ENCODE measurements around the gene FRMD4A.

Gene FRMD4A

GRCh38 chr10:13627459-13628310 lies 703.0 kb downstream of the FRMD4A start:
- no peak for DNase-seq

GRCh38 chr10:13624630-13625029 lies 706.1 kb downstream of the FRMD4A start:
- DNase-seq, result no peak

GRCh38 chr10:13621931-13622330 lies 708.8 kb downstream of the FRMD4A start:
- DNase-seq, result no peak

- DNase-seq, result no peak
Observed at GRCh38 chr10:13617116-13617515, 713.6 kb downstream of the FRMD4A start.

GRCh38 chr10:13615650-13616300 lies 714.9 kb downstream of the FRMD4A start:
- DNase-seq, result no peak

GRCh38 chr10:13614530-13615332 lies 716.0 kb downstream of the FRMD4A start:
- DNase-seq, result no peak

GRCh38 chr10:13613519-13613918 lies 717.2 kb downstream of the FRMD4A start:
- peak; percentile 2 for DNase-seq

DNA sequence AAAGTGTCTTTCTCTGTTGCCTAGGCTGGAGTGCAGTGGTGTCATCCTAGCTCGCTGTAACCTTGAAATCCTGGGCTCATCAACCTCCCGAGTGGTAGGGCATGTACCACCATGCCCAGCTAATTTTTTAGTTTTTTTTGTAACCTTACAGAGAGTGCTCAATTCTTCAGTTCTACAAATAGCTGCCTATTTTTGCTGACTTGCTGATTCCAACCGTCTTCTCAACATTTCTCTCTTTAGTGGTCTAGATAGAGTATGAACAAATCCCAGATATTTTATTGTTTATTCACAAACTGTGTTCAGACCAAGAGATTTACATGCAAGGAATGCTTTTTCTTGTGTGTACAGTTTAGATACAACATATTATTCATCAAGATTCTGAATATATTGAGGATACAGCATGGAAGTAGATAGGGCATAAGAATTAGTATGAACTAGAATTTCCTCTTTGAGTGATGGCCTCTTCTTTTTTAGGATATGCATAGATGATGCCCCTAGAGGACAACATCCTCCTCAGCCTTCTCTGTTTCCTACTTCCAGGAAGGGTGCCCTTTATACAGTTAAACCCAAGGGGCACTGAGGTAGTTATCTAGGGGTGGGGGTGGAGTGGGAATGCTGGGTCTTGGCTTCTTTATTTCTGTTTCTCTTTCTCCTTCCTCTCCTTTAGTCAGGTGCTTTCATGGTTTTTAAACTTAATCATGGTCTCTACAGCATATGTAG lies 717.9 kb downstream of the FRMD4A start:
- DNase-seq, result no peak

DNA sequence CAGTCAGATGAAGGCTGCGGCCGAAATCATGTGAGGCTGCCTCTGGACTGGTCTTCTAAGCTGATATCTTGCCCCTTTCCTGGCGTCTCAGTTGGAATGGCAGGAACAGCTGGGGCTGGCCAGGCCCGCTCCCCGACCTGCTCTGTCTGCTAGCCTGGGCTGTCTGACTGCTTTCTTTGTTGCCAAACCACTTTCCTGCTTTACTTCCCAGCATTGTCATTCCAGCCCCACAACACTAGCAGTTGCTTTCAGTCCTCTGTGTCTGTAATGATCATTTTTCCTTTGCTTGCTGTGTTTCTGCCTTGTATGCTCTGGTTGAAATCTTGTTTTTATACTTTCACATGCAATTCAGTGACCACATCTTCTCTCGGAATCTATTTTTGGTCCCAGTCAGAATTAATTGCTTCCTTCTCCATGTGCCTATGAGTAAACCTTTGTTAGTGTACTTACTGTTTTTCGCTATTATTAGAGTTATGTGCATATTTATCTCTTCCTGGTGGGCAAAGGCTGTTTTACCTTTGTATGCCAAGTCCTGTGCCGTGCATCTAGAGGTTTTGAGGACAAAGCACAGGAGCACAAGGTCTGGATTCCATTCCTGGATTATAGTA lies 722.4 kb downstream of the FRMD4A start:
- no peak for DNase-seq

GRCh38 chr10:13604357-13605040 lies 726.2 kb downstream of the FRMD4A start:
- DNase-seq, result no peak

- no peak for DNase-seq
Observed at GRCh38 chr10:13597909-13598308, 732.8 kb downstream of the FRMD4A start.

DNA sequence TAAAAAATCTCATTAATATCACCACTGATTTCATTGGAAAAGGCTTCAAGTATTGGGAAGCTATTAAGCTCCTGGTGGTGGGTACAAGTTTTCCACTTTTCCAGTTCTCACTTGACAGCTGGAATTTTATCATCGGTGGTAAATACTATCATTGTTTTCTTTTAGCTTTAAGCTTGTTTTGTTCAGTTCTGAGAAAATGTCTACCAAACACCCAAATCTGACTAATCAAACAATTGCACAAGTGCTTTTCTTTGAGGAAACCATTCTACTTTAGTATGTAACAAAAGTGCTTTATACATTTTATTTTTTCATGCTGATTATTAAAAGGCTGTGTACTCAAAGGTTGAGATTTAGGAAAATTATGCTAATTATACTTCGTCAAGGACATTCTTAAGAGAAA lies 736.1 kb downstream of the FRMD4A start:
- DNase-seq, result no peak

Data from NCI-H2227 treated with DMSO at 0.1 percent for 48 hours (cell line).